ENCODE measurements around the gene GOLT1A.

GOLT1A gene

DNA sequence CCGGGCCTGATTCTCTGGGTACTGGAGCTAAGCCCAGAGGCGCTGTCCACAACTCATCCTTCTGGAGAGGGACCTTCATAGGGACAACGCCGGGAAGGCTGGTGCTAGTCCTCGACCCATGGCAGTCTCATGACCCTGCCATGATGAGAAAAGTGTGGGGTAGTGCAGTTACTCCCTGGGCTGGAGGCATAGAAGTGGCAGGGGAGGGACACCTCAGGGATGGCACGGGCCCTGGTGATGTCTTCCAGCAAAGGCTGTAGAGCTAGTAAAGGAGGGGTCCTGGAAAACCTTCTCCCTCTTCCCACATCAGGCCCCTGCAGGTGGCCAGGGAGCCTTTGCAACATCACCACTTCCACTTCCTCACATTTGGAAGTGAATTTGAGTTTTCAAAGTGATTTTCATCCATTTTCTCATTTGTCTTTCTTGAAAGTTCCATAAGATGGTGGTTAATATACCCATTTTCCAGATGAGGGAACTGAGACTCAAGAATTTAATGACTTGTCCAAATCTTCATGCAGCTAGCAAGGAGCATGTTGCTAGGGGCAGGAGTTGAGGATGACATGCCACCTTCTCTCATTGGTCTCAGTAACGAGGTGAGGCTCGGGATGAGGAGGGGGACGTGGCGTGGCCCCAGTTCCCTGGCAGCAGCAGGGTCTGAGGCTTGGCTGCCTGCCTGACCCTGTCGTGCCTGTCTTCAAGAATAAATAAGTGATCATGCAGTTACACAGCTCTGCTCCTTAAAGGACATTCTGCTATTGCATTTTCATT lies 3.3 kb upstream of the GOLT1A start:
- no peak for DNase-seq

DNA sequence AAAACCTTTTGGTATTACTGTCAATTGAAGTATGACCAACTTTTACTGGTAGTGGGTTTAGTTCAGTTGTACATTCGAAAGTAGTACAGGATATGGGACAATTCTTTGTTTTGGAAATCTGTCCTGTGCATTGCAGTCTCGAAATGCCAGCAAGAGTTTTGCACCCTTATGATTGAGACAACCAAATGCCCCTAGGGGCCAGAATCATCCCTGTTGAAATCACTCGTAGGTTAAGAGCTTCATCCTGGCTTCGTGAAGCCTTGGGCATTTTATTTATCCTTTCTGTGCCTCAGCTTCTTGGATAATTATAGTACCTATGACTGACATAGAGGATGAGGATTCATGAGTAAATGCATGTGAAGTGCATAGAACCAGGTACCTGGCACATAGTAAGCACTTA lies 2.4 kb upstream of the GOLT1A start:
- DNase-seq: no peak

DNA sequence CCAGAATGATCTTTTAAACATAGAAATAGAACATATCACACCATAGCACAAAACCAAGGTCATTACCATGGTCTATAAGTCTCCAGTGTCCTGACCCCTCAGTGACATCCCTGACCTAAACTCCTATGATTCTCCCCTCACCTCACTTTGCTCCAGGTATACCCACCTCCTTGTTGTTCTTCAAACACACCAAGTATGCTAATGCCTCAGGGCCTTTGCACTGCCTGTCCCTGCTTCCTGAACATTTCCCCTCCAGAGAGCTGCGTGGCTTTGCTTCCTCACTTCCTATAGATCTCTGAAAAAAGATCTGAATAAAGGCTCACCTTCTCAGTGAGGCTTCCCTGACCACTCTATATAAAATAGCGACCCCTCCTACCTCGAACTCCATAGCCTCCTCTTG lies 1.1 kb downstream of the GOLT1A start:
- no peak for DNase-seq

DNA sequence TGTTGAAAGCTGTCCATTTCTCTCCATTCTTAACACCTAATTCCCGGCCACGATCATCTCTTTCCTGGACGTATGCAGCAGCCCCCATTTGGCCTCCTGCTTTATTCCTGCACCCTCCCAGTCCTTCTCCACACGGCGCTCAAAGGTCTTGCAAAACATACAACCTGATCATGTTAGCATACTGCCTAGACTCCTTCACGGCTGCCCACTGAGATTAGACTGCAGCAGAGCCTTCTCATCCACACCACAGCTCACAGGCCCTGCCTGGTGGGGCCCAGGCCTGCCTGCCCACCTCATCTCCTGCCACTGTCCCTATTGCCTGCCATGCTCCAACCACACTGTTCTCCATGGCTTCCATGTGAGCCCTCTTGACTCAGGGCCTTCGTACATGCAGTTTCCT lies 2.7 kb downstream of the GOLT1A start:
- DNase-seq: no peak

DNA sequence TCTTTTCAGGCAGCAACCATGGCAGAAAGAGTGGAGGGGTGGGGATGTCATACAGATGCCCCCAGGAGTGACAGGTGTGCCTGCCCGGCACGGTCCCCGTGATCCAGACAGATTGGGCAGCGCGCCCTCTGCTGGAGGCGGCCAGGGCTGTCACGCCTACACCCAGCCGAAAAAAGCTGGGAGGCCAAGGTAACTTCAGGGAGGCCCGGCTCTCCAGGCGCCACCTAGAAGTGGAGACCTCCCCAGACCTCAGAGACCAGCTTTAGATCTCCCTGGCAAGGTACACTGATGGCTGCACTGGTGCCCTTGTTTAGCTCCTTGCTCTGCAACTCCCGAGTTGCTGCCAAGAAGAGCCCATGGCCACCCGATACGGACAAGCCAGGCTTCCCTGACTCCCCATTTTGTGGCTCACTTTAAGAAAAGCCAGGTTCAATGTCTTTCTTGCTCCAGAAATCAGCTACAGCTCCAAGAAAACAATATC lies 6.6 kb downstream of the GOLT1A start:
- peak; percentile 56 for DNase-seq

DNA sequence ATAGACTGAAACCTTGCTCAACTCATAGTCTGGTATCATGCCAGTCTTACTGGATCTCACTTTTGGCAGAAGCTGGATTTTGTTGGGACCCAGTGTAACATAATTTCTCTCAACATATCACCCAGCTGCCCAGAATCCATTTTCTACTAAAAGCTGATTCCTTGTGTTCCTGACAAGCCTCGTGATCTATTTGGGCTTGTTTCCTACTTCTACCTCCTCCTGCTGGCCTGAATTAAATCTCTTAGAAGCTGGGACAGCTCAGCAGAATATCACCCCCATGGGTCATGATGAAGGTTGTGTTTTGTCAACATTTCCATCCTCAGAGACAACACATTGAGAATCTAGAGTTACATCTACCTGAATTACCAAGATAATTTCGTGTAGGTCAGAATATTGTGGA lies 7.7 kb downstream of the GOLT1A start:
- no peak for DNase-seq

DNA sequence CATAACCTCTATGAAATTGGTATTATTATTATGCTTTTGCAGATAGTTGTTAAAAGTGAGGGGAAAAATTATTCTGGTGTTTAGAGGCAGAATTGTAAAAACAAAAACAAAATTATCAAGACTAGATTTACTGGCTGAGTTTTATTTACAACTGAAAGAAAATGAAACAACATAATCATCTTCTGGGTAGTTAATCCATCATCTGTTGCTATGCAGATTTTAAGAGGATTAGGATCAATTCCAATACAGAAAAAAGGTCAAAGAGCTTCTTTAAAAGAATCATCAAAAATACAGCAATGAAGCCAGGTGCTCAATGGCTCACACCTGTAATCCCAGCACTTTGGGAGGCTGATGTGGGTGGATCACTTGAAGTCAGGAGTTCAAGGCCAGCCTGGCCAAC lies 8.3 kb downstream of the GOLT1A start:
- no peak for DNase-seq

DNA sequence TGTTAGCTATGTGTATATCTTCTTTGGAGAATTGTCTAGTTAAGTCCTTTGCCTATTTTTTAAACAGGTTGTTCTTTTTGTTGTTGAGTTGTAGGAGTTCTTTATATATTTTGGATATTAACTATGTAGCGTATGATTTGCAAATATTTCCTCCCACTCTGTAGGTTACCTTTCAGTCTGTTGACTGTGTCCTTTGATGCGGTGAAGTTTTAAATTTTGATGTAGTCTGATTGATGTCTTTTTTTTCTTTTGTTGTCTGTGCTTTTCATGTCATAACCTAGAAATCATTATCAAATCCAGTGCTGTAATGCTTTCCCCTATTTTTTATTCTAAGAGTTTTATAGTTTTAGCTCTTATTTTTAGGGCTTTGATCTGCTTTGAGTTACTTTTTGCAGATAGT lies 8.8 kb downstream of the GOLT1A start:
- DNase-seq: no peak

DNA sequence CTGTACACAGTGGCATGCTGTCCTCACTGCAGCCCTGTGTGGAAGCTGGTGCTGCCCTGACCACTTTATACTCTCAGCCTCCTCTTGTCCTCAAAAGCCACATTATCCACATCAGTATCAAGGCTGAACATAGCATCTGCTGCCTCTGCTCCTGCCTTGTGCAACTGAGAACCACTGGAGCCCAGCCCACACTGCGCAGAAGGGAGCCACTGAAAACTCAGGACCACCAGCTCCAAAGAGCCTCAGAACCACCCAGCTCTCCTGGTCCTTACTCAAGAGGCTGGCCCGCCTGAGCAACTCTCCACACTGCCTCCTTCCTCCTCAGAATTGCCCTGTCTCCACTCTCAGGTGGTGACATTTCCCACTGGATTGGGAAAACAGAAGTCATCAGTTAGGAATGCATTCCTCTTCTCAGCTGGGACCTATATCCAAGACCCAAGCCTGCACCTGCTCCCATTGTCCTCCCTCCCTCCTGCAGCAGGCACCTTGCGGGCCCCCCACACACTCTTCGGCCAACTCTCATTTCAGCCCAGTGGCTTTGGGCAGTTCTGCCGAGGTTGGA lies 10.5 kb downstream of the GOLT1A start:
- DNase-seq: no peak

DNA sequence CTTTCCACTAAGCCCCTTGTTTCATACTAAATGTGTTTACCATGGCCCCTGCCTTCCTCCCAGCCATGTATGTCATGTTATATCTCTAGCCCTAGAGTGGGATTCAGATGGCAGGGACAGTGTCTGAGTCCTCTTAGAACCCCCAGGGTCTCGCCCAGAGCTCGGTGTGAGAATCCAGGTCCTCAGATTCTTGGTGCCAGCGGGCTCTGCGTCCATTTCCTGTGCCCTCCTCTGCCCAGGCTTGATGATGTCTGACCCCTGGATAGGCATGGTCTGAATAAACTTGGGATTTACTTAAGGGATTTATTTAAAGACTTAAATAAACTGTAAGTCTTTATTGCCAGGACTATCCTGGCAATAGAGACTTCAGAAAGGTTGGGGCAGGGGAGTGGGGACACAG lies 11.3 kb downstream of the GOLT1A start:
- no peak for DNase-seq

DNA sequence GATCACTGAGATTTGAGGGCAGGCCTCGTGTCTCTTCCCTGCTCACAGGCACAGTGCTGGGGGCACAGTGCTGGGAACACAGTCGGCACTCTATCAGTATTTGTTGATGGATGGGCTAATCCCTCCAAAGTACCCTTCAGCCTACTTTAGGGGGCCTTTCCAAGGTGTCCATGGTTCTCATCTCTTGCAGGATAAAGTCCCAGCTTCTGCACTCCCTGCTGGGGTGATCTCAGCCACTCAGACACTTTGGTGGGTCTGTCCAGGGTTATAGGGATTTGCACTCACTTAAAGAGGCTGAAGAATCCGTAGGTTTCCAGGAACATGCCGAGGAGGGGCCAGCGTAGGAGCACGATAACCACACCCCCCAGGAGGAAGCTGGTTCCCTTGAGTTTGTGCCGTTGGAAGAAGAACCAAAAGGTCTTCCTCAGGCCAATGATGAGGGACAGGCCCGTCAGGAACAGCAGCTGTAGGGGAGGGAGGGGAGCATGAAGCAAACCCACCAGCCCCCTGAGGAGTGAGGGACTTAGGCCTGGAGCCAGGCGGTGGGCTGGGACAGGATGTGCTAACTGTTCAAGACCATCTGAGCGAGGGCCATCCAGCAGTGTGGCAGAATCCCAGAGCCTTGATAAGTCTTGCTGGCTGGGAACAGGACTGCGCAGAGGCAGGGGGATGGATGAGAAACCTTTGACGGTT lies 12.3 kb downstream of the GOLT1A start:
- DNase-seq: no peak

DNA sequence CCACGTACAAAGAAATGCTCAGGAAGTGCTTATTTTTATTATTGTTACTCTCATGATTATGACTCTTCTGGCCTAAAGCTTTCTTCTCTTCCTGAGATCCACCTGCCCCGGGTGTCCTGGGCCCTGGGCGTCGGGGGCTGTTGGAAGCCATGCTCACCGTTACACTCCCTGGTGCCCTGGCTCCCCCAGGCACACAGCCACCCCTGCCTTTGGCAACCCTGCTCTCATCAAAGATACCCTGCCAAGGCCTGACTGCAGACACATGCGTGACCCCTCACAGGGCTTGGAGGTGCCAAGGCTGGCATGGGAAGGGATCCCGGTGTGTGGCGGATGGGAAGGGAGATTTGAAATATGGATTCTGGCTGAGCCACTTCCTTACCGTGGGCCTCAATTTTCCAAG lies 14.2 kb downstream of the GOLT1A start:
- DNase-seq: no peak

DNA sequence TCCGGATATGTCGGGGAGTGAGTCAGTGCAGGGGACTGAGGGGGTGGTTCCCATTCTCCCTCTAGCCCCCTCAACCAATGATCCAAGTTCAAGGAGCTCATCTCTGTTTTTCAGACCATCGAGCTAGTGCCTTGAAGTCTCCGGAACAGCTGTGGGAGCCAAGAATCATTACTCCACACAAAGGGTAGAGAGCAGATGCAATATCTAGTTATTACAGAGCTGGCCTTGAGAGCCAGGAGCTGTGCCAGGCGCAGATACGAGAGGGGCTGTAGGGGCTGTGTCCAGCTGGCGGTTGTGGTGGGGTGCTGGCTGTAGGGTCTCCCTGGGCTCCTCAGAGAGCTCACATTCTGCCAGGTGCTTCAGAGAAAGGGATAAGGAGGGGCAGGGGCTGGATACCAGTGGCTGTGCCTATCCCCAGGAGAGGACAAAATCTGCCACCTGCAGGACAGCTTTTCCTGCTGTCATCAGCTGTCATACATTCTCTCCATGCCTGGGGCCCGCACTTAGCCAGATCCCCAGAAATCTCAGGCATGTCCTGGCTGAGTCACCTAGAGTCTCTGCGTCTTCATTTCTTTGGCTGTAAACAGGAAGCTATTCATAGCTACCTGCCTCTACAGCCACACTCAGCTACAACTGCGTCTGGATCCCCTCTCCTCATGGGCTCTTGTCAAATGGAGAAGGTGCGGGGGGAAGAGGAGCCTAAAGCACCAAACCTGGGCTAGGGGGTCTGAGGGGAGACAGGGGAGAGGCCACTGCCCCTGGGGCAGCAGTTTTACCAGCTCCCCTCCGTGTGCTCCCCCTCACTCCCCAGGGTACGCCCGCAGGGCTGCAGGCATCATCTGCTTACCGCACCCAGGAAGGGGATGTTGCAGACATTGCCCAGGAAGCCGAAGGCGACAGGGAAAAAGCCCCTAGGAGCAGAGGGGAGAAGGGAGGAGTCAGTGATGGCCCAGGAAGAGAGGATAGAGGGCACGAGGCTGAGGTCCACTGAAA lies 15.1 kb downstream of the GOLT1A start:
- peak; percentile 74 for DNase-seq

DNA sequence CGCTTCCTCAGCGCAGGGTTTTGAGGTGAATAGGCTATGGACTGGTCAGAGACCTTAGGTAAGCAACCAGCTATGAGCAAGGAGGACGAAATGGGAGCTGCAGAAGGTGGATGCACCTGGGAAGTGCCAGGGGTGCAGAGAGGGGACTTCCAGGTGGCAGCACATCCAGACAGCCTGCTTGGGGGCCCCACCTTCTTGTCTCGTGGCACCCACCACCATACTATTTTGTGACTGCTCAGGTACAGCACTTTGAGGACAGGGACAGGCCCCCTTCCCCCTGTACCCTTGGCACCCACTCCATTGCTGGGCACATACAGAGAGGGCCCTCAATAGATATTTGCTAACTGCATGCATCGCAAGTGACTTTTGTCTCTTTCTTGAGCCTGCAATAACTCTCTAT lies 16.7 kb downstream of the GOLT1A start:
- DNase-seq: no peak

DNA sequence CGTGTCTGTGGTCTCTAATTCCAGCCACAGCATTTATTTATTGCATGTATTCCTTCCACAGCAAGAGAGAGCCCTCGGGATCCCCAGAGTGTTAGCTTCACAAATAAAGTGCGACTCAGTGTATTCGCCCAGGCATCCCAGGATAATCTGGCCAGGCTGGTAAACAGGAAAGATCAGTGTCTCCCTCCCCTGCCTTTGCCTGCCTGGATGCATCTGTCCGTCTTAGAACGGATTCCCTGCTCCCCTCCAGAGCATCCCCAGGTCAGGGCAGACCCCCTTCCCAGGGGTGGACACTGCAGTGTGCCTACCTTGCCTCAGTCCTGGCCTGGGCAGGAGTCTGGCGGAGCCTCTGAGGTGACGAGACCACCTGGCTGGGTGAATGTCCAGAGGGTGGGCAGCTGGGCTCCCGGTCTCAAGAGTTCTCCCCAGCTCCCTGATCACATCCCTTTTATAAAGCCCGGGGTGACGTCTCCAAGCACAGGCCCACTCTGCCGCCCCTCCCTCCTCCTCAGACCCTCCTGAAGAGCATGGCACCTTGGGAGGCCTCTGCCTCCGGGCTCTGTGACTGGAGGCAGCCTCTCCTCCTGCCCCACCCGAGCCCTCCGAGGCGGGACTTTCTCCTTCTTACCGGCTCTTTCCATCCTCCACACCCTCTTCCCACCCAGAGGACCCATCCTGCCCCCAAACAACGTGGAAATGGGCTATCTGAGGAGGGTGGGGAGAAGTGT lies 17.6 kb downstream of the GOLT1A start, which contains the start of gene KISS1:
KISS1 (minus strand) TSS at position 424 of the 728 bp plus-strand sequence. CDS start 3,615 bp downstream, outside the sequence.
- DNase-seq: no peak

DNA sequence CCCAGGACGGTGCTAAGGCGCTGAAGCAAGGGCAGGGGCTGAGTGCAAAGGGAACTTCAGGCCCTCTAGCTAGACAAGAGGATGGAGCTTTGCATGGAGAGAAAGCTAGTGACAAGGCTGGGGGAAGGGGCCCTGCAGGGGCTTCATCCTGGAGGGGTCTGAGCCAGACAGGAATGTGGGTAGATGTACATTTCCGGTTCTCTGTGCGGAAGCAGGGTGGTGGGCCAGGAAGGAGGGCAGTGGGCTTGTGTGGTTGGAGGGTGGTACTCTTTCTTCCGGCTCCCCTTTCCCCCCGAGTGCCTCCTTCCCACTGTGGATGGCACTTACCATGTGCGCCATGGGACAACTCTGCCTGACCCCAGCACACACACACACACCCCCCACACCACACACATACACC lies 19.0 kb downstream of the GOLT1A start:
- DNase-seq: no peak

DNA sequence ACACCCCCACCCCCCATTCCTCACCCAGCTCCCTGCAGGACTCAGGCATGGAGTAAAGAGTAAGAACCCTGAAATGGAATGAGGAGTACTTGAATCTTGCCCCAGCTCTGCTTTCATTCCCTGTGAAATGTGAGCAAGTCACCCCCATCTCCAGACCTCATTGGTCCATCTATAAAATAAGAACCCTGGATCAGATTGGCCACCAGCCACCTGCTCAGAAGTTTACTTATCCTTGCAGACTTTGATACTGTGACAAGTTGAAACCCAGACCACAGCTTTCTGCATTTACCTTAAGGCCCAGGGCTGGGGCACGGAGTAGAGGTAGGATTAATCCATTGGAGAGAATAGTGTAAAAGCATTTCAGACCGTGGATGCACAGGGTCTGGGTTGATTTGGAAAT lies 19.7 kb downstream of the GOLT1A start:
- no peak for DNase-seq

DNA sequence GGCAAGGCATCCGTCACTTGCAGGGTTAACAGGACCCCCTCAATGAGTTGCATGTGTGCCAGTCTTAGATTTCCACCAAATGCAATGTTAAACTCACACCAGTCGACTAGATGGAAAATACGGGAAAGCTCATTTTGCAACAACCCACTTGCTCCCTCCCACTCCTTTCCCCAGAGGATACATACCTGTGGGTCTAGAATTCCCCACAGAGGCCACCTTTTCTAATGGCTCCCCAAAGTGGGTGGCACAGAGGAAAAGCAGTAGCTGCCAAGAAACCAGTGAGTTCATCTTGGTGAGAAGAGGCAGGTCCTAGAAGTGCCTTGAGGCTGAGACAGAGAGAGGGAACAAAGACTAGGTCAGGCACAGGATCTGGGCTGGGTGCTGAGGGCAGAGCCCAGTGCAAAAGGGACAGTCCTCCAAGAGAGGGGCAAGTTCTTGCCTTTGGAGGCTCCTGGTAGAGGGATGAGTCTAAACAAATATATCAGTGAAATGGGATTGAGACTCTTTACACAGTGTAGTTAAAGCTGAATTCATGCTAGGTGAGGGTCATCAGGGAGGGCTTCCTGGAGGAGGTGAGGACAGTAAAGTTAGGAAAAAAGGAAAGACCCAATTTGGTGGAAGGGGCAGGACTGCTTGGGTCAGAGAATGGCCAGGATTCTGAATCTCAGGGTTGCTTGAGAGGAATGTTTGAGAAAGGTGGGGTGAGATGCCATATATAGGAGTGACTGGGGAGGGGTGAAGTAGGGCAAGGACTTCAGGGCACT lies 21.0 kb downstream of the GOLT1A start:
- DNase-seq: no peak

DNA sequence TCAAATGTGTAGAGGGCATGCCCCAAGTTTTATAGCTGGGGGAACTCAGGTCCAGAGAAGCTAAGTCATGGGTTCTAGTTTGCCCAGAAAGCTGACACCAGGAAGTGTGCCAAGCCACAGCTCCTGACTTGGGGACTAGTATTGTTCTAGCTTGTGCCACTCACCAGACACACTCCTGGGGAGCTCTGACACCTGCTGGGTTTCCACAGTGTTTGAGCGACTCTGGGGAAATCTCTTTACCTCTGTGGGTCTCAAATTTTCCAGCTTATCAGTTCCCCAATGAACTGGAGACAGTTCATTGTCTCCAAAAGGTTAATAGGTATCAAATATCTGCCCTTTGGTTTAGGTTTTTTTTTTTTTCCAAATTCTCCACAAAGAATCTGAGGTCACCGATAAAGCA lies 21.7 kb downstream of the GOLT1A start:
- DNase-seq: no peak

DNA sequence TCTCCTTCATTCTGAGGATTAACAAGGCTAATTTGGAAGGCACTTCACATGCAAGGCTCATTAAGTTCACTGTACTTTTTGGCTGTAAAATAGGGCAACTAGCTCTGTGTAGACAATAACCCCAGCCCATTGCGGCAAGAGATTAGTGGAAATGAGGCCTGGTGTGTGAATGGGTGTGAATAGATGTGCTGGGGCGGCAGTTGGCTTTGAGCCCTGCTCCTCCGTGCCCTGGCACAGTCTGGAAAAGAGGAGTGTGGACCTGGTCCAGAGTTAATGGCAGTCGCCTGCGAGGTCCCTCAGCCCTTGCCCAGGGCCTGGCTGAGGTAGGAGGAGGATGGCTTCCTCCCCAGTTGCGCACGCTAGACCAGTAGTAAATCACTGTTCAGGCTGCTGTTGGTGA lies 22.3 kb downstream of the GOLT1A start:
- DNase-seq: no peak
